Caco-2 (cell line): Measurements from ENCODE around the gene RABGAP1L. TPM values are rescaled to one million over a fixed set of nuclear protein-coding genes. Genes with fewer than 3 reads are reported as not detected.
"Not testable (repeated sequence)": the region's sequence is repeated elsewhere in the genome, so short reads cannot be mapped to it uniquely, and the experiment has no call there.

Experiments used
- BruUV-seq: library from RNA; stranded (reverse); fragments of 400-500 nt; replicated peaks from 2 replicates; lab custom pipeline; 2021; lab: Mats Ljungman, UMichigan
- CTCF ChIA-PET: fragments of 300-600 bp; sonication (Branson Sonifier 250); formaldehyde crosslinking; loops from one replicate; lab custom pipeline; 2022; ENCODE audit warnings: antibody characterized with exemption; lab: Charles Lee
- POLR2A ChIA-PET: fragments of 300-600 bp; sonication (Branson Sonifier 250); formaldehyde crosslinking; loops from one replicate; lab custom pipeline; 2022; ENCODE audit warnings: antibody characterized with exemption; lab: Charles Lee
- DNase-seq, 2 experiments: peaks; one replicate each; pipeline versions ENCODE4 v3.0.0 to v3.0.0-alpha.2; 2020 to 2022
- H3K27me3 ChIP-seq: replicated peaks from 2 replicates; pipeline ENCODE4 v1.6.0; 2011; ENCODE audit warnings: low read length; ENCODE audit not compliant: control insufficient read depth, insufficient read depth
- H3K36me3 ChIP-seq: 2 replicates; pipeline ENCODE4 v1.5.1; 2011; ENCODE audit warnings: low read length; ENCODE audit not compliant: control insufficient read depth, insufficient read depth
- H3K4me1 ChIP-seq: fragments of 250-450 bp; sonication (Bioruptor Pico); 2 replicates; pipeline ENCODE4 v1.5.1; 2020; ENCODE audit warnings: mild to moderate bottlenecking
- H3K4me3 ChIP-seq: 2 replicates; pipeline ENCODE4 v1.5.1; 2011; ENCODE audit warnings: low read depth, mild to moderate bottlenecking, control low read depth, low read length
- H3K9me3 ChIP-seq: fragments of 250-450 bp; sonication (Bioruptor Pico); 2 replicates; pipeline ENCODE4 v1.5.1; 2020; ENCODE audit warnings: mild to moderate bottlenecking, moderate library complexity
- H3K27ac Mint-ChIP-seq: one replicate; pipeline ENCODE4 v1.8.0; 2022; ENCODE audit warnings: mixed read lengths; ENCODE audit not compliant: unreplicated experiment
- H3K27me3 Mint-ChIP-seq: one replicate; pipeline ENCODE4 v1.8.0; 2022; ENCODE audit warnings: mixed read lengths; ENCODE audit not compliant: insufficient read depth, unreplicated experiment
- H3K36me3 Mint-ChIP-seq: one replicate; pipeline ENCODE4 v1.8.0; 2022; ENCODE audit warnings: mild to moderate bottlenecking, mixed read lengths; ENCODE audit not compliant: insufficient read depth, unreplicated experiment
- H3K4me1 Mint-ChIP-seq: one replicate; pipeline ENCODE4 v1.8.0; 2022; ENCODE audit warnings: low read depth, mixed read lengths; ENCODE audit not compliant: unreplicated experiment
- H3K4me3 Mint-ChIP-seq: one replicate; pipeline ENCODE4 v1.8.0; 2022; ENCODE audit warnings: mild to moderate bottlenecking, moderate library complexity, mixed read lengths; ENCODE audit not compliant: unreplicated experiment
- H3K9me3 Mint-ChIP-seq: one replicate; pipeline ENCODE4 v1.8.0; 2022; ENCODE audit warnings: mixed read lengths; ENCODE audit not compliant: unreplicated experiment
- CTCF ChIP-seq, 2 experiments: fragments of 200-600 bp in 1 of 2; IDR thresholded peaks; 1 replicate in 1 of 2; 2 replicates in 1 of 2; pipeline versions ENCODE4 v1.5.1 to v1.8.0; 2011 to 2022; ENCODE audit warnings: antibody characterized with exemption in 1 of 2, control low read depth in 1 of 2, inconsistent platforms in 1 of 2, low read depth in 1 of 2, low read length in 1 of 2, mild to moderate bottlenecking in 1 of 2, moderate library complexity in 1 of 2; ENCODE audit not compliant: insufficient read depth in 1 of 2, severe bottlenecking in 1 of 2, unreplicated experiment in 1 of 2
- intact Hi-C: fragments of 100-400 bp; cut with micrococcal nuclease; formaldehyde crosslinking; loops from one replicate; pipeline ENCODE4 v1.10.0; 2022; ENCODE audit not compliant: unreplicated experiment
- total RNA-seq: library from RNA; stranded (reverse); gene quantifications from 2 replicates; pipeline ENCODE4 v1.2.3, GENCODE V29; 2022

The RABGAP1L gene
- total RNA-seq, 1 experiment from 2014 or later, result 20.3 TPM

DNA sequence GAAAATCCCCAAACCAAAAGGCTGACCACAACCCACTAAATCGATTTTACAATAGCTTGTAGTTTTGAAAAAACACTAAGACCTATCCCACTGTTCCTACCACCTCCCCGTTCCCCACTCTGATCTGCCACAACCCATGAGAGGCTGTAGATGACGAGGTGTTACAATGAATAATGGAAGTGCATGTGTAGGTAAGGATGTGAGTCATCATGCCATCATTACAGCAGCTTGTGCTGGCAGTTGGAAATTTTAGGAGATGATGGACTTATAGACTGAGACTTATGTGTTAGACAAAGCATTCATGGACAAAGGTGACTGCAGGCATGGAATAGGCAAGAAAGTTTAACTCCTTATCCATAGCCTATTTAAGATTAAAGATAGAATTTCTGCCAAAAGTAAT, 655.7 kb downstream of the RABGAP1L start:
- no peak for DNase-seq
- no peak overlapping the region for H3K4me3 Mint-ChIP-seq
- H3K27me3 ChIP-seq, result no peaks in the 10 kb centered on the region
- H3K9me3 Mint-ChIP-seq, result no peaks in the 10 kb centered on the region
- H3K4me3 ChIP-seq, result no peak overlapping the region
- ChIA-PET POLR2A (no interaction called here), CTCF (no interaction called here)
- peaks cover 10% of the 10 kb centered on the region; the same call in 1 of the 2 replicates for H3K4me1 ChIP-seq
- no peak overlapping the region for H3K27ac Mint-ChIP-seq
- no peaks in the 10 kb centered on the region for H3K9me3 ChIP-seq
- intact Hi-C loops, result no loop called here
- no TSS peak for BruUV-seq
- H3K36me3 Mint-ChIP-seq, result no peaks in the 10 kb centered on the region
- no peaks in the 10 kb centered on the region for H3K36me3 ChIP-seq
- H3K4me1 Mint-ChIP-seq, result peaks cover 11% of the 10 kb centered on the region
- TF ChIP-seq CTCF (IDR thresholded peaks at IDR 0.05; ENCODE audit: insufficient read depth in 1 of 2, low read depth in 1 of 2, low read length in 1 of 2, severe bottlenecking in 1 of 2, unreplicated experiment in 1 of 2), result no peak
- H3K27me3 Mint-ChIP-seq, result no peaks in the 10 kb centered on the region

- Histone ChIP-seq H3K4me1 (peaks cover 10% of the 10 kb centered on the region; the same call in 1 of the 2 replicates), H3K27me3 (no peaks in the 10 kb centered on the region), H3K4me3 (no peak overlapping the region), H3K9me3 (no peaks in the 10 kb centered on the region), H3K36me3 (no peaks in the 10 kb centered on the region)
- TF ChIP-seq CTCF (IDR thresholded peaks at IDR 0.05; ENCODE audit: insufficient read depth in 1 of 2, low read depth in 1 of 2, low read length in 1 of 2, severe bottlenecking in 1 of 2, unreplicated experiment in 1 of 2), result no peak
- intact Hi-C loops, result no loop called here
- DNase-seq, result no peak
- Mint-ChIP-seq H3K4me1 (peaks cover 11% of the 10 kb centered on the region), H3K27me3 (no peaks in the 10 kb centered on the region), H3K27ac (no peak overlapping the region), H3K4me3 (no peak overlapping the region), H3K9me3 (no peaks in the 10 kb centered on the region), H3K36me3 (no peaks in the 10 kb centered on the region)
- ChIA-PET POLR2A (no interaction called here), CTCF (no interaction called here)
- BruUV-seq, result no TSS peak
Observed at GRCh38 chr1:174815474-174815908, 656.2 kb downstream of the RABGAP1L start.

DNA sequence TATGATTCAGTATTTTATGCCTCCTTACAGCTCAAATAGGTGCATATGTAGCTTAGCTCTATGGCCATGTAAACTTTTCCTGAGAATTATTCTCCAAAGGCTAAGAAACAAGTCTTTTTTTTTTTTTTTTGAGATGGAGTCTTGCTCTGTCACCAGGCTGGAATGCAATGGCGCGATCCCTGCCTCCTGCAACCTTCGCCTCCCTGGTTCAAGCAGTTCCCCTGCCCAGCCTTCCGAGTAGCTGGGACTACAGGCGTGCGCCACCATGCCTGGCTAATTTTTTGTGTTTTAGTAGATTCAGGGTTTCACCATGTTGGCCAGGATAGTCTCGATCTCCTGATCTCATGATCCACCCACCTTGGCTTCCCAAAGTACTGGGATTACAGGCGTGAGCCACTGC, 657.3 kb downstream of the RABGAP1L start:
- POLR2A ChIA-PET, H3K4me3 ChIP-seq, CTCF ChIA-PET, H3K4me3 Mint-ChIP-seq, H3K27me3 ChIP-seq, H3K36me3 ChIP-seq, H3K36me3 Mint-ChIP-seq, H3K4me1 ChIP-seq, H3K27me3 Mint-ChIP-seq, BruUV-seq, H3K9me3 ChIP-seq, H3K27ac Mint-ChIP-seq, DNase-seq, H3K9me3 Mint-ChIP-seq, intact Hi-C loops: not testable (repeated sequence)
- H3K4me1 Mint-ChIP-seq, result peaks cover 11% of the 10 kb centered on the region
